Measurements from ENCODE around the gene CAMTA2.

DNA sequence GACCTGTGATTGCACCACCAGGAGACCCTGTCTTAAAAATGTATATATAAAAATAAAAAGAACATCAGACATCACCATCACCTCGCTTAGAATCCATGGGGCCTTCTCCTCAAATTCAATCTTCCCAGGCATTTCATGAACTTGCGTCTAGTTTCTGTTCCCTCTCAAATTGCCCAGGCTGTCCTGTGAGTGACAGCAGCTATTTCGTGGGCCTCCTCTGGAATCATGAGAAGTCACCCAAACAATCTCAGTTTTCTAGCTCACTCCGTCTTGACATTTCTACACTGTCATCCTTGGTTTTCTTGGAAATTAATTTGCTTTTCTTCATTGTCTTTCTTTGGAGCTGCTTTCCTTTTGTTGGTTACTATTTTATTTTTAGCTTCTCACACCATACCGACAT, 40.4 kb upstream of the CAMTA2 start:
- TF ChIP-seq, protein P1, sequence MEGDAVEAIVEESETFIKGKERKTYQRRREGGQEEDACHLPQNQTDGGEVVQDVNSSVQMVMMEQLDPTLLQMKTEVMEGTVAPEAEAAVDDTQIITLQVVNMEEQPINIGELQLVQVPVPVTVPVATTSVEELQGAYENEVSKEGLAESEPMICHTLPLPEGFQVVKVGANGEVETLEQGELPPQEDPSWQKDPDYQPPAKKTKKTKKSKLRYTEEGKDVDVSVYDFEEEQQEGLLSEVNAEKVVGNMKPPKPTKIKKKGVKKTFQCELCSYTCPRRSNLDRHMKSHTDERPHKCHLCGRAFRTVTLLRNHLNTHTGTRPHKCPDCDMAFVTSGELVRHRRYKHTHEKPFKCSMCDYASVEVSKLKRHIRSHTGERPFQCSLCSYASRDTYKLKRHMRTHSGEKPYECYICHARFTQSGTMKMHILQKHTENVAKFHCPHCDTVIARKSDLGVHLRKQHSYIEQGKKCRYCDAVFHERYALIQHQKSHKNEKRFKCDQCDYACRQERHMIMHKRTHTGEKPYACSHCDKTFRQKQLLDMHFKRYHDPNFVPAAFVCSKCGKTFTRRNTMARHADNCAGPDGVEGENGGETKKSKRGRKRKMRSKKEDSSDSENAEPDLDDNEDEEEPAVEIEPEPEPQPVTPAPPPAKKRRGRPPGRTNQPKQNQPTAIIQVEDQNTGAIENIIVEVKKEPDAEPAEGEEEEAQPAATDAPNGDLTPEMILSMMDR (IDR thresholded peaks at IDR 0.05; ENCODE audit: insufficient read depth, low read length, poor library complexity, severe bottlenecking), result no peak
- TF ChIP-seq EZH2phosphoT487 (conservative IDR thresholded peaks at IDR 0.05; ENCODE audit: low read length), result no peak
